Measurements from ENCODE around the gene CADM3.

Gene CADM3

GRCh38 chr1:159171254-159171687, at the start of gene CADM3:
CADM3 (plus strand) TSS chr1:159171615; CDS start chr1:159171766, 151 bp downstream.
- no peaks in the 10 kb centered on the region for H3K79me2 ChIP-seq (ENCODE audit: insufficient read depth, low read length)
- H3K4me2 ChIP-seq (ENCODE audit: low read depth, low read length, poor library complexity, severe bottlenecking): no peak within 1 kb of the TSS
- no peaks in the 10 kb centered on the region for H3K36me3 ChIP-seq (ENCODE audit: low read length)
- no peak within 1 kb of the TSS for H3K4me3 ChIP-seq (ENCODE audit: insufficient read depth, low read length, poor library complexity, severe bottlenecking)
- no peaks in the 10 kb centered on the region for H3K9me3 ChIP-seq (ENCODE audit: insufficient read depth, low read length)
- TF ChIP-seq CTCF (IDR thresholded peaks at IDR 0.05; ENCODE audit: insufficient read depth, low read length, poor library complexity, severe bottlenecking) (no peak), EZH2phosphoT487 (conservative IDR thresholded peaks at IDR 0.05; ENCODE audit: low read length) (no peak)
- no peak within 1 kb of the TSS for H3K9ac ChIP-seq (ENCODE audit: low read length)
- H4K20me1 ChIP-seq (ENCODE audit: low read depth, low read length): no peaks in the 10 kb centered on the region
- no peaks in the 10 kb centered on the region for H3K9me2 ChIP-seq (replicated peaks; ENCODE audit: insufficient read depth, low read length)
- H2AFZ ChIP-seq (ENCODE audit: low read depth, low read length, severe bottlenecking): no peak within 1 kb of the TSS
- H3F3A ChIP-seq (ENCODE audit: insufficient read depth): no peaks in the 10 kb centered on the region
- H3K27me3 ChIP-seq (ENCODE audit: low read length): no peaks in the 10 kb centered on the region
- H3K27ac ChIP-seq (ENCODE audit: low read depth, low read length): no peak within 1 kb of the TSS

- Histone ChIP-seq H4K20me1 (ENCODE audit: low read depth, low read length) (no peaks in the 10 kb centered on the region), H3K9me3 (ENCODE audit: insufficient read depth, low read length) (no peaks in the 10 kb centered on the region), H3K4me3 (ENCODE audit: insufficient read depth, low read length, poor library complexity, severe bottlenecking) (no peak overlapping the region), H3K9ac (ENCODE audit: low read length) (no peak overlapping the region), H3K9me2 (replicated peaks; ENCODE audit: insufficient read depth, low read length) (no peaks in the 10 kb centered on the region; the same call in 1 of the 2 replicates), H3F3A (ENCODE audit: insufficient read depth) (no peaks in the 10 kb centered on the region), H3K4me2 (ENCODE audit: low read depth, low read length, poor library complexity, severe bottlenecking) (no peak overlapping the region), H2AFZ (ENCODE audit: low read depth, low read length, severe bottlenecking) (no peak overlapping the region), H3K27me3 (ENCODE audit: low read length) (no peaks in the 10 kb centered on the region), H3K79me2 (ENCODE audit: insufficient read depth, low read length) (no peaks in the 10 kb centered on the region), H3K36me3 (ENCODE audit: low read length) (no peaks in the 10 kb centered on the region), H3K27ac (ENCODE audit: low read depth, low read length) (no peak overlapping the region)
- TF ChIP-seq EZH2phosphoT487 (conservative IDR thresholded peaks at IDR 0.05; ENCODE audit: low read length) (no peak), CTCF (IDR thresholded peaks at IDR 0.05; ENCODE audit: insufficient read depth, low read length, poor library complexity, severe bottlenecking) (no peak)
These were observed 49.3 kb upstream of the CADM3 start for GRCh38 chr1:159122005-159122621.

- H4K20me1 ChIP-seq (ENCODE audit: low read depth, low read length): no peaks in the 10 kb centered on the region
- H3K4me2 ChIP-seq (ENCODE audit: low read depth, low read length, poor library complexity, severe bottlenecking): no peak overlapping the region
- H3K9me2 ChIP-seq (replicated peaks; ENCODE audit: insufficient read depth, low read length): no peaks in the 10 kb centered on the region; the same call in 1 of the 2 replicates
- no peak overlapping the region for H2AFZ ChIP-seq (ENCODE audit: low read depth, low read length, severe bottlenecking)
- H3F3A ChIP-seq (ENCODE audit: insufficient read depth): no peaks in the 10 kb centered on the region
- TF ChIP-seq CTCF (IDR thresholded peaks at IDR 0.05; ENCODE audit: insufficient read depth, low read length, poor library complexity, severe bottlenecking) (no peak), EZH2phosphoT487 (conservative IDR thresholded peaks at IDR 0.05; ENCODE audit: low read length) (no peak)
- no peaks in the 10 kb centered on the region for H3K27me3 ChIP-seq (ENCODE audit: low read length)
- no peak overlapping the region for H3K9ac ChIP-seq (ENCODE audit: low read length)
- no peaks in the 10 kb centered on the region for H3K9me3 ChIP-seq (ENCODE audit: insufficient read depth, low read length)
- H3K4me3 ChIP-seq (ENCODE audit: insufficient read depth, low read length, poor library complexity, severe bottlenecking): no peak overlapping the region
- H3K79me2 ChIP-seq (ENCODE audit: insufficient read depth, low read length): no peaks in the 10 kb centered on the region
- no peak overlapping the region for H3K27ac ChIP-seq (ENCODE audit: low read depth, low read length)
- no peaks in the 10 kb centered on the region for H3K36me3 ChIP-seq (ENCODE audit: low read length)
These were observed 47.8 kb upstream of the CADM3 start for GRCh38 chr1:159123587-159123986.
